Measurements from ENCODE around the gene APLP1.
"Not testable (repeated sequence)": the region's sequence is repeated elsewhere in the genome, so short reads cannot be mapped to it uniquely, and the experiment has no call there.

Gene APLP1

GRCh38 chr19:35889370-35890112 is 21.2 kb downstream of the APLP1 start:
- no peak for DNase-seq (ENCODE audit: low read depth in 2 of 2)
- TF ChIP-seq CTCF (IDR thresholded peaks at IDR 0.05; ENCODE audit: low read depth, low read length), result no peak
- no peak overlapping the region for H3K4me3 ChIP-seq (replicated peaks in 1 of 2; ENCODE audit: low read depth in 2 of 2, low read length in 2 of 2)

GRCh38 chr19:35890113-35890650 is 21.8 kb downstream of the APLP1 start:
- no peak overlapping the region for H3K4me3 ChIP-seq (replicated peaks in 1 of 2; ENCODE audit: low read depth in 2 of 2, low read length in 2 of 2)
- no peak for TF ChIP-seq CTCF (IDR thresholded peaks at IDR 0.05; ENCODE audit: low read depth, low read length)
- DNase-seq (ENCODE audit: low read depth in 2 of 2), result no peak

GRCh38 chr19:35891819-35892218 is 23.4 kb downstream of the APLP1 start:
- not testable (repeated sequence) for H3K4me3 ChIP-seq (replicated peaks in 1 of 2; ENCODE audit: low read depth in 2 of 2, low read length in 2 of 2); DNase-seq (ENCODE audit: low read depth in 2 of 2)

GRCh38 chr19:35894342-35894741 is 26.0 kb downstream of the APLP1 start:
- H3K4me3 ChIP-seq (replicated peaks in 1 of 2; ENCODE audit: low read depth in 2 of 2, low read length in 2 of 2), result no peak overlapping the region
- DNase-seq (ENCODE audit: low read depth in 2 of 2), result no peak
- no peak for TF ChIP-seq CTCF (IDR thresholded peaks at IDR 0.05; ENCODE audit: low read depth, low read length)

- no peak for TF ChIP-seq CTCF (IDR thresholded peaks at IDR 0.05; ENCODE audit: low read depth, low read length)
- H3K4me3 ChIP-seq (replicated peaks in 1 of 2; ENCODE audit: low read depth in 2 of 2, low read length in 2 of 2), result no peak overlapping the region
- no peak for DNase-seq (ENCODE audit: low read depth in 2 of 2)
Observed at GRCh38 chr19:35895911-35896642, 27.7 kb downstream of the APLP1 start.

GRCh38 chr19:35896643-35897040 is 28.3 kb downstream of the APLP1 start:
- no peak overlapping the region for H3K4me3 ChIP-seq (replicated peaks in 1 of 2; ENCODE audit: low read depth in 2 of 2, low read length in 2 of 2)
- no peak for DNase-seq (ENCODE audit: low read depth in 2 of 2)
- TF ChIP-seq CTCF (IDR thresholded peaks at IDR 0.05; ENCODE audit: low read depth, low read length), result no peak

- no peak for DNase-seq (ENCODE audit: low read depth in 2 of 2)
- no peak for TF ChIP-seq CTCF (IDR thresholded peaks at IDR 0.05; ENCODE audit: low read depth, low read length)
- H3K4me3 ChIP-seq (replicated peaks in 1 of 2; ENCODE audit: low read depth in 2 of 2, low read length in 2 of 2), result peak overlapping the region; percentile 75 to 80
Observed at GRCh38 chr19:35897706-35898451, 29.5 kb downstream of the APLP1 start.
